ENCODE data around the gene TGM5. TPM values are rescaled to one million over a fixed set of nuclear protein-coding genes. Genes with fewer than 3 reads are reported as not detected.

The TGM5 gene
- total RNA-seq, 1 experiment from 2014 or later, result not detected

DNA sequence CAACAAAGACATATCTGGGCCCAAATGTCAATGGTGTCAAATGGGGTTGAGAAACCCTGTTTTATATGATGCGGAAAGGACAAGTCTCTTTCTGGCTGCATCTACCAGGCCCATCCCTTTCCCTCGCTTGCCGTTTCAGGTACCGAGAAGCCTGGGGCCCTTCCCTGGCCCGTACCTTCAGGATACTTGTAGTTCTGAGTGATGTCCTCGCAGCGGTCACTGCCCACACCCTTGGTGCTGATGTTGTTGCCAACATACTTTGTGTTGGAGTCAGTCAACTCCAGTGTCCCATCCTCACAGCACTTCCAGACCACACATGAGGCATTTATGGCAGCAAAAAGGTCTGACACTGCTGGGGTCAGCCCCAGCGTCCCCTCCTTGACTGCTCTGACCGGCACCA lies 59.7 kb downstream of the TGM5 start (continued):
- TF ChIP-seq, protein P1, sequence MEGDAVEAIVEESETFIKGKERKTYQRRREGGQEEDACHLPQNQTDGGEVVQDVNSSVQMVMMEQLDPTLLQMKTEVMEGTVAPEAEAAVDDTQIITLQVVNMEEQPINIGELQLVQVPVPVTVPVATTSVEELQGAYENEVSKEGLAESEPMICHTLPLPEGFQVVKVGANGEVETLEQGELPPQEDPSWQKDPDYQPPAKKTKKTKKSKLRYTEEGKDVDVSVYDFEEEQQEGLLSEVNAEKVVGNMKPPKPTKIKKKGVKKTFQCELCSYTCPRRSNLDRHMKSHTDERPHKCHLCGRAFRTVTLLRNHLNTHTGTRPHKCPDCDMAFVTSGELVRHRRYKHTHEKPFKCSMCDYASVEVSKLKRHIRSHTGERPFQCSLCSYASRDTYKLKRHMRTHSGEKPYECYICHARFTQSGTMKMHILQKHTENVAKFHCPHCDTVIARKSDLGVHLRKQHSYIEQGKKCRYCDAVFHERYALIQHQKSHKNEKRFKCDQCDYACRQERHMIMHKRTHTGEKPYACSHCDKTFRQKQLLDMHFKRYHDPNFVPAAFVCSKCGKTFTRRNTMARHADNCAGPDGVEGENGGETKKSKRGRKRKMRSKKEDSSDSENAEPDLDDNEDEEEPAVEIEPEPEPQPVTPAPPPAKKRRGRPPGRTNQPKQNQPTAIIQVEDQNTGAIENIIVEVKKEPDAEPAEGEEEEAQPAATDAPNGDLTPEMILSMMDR (IDR thresholded peaks at IDR 0.05), result no peak
- TF ChIP-seq CREB1 (CRISPR knock-in tag; IDR thresholded peaks at IDR 0.05) (no peak), PRRX2 (CRISPR knock-in tag; IDR thresholded peaks at IDR 0.05) (no peak), AFF4 (CRISPR knock-in tag; IDR thresholded peaks at IDR 0.05; ENCODE audit: borderline replicate concordance) (no peak), SMAD4 (CRISPR knock-in tag; IDR thresholded peaks at IDR 0.05) (no peak), TP53 (CRISPR knock-in tag; IDR thresholded peaks at IDR 0.05) (no peak), ESRRA (CRISPR knock-in tag; IDR thresholded peaks at IDR 0.05; ENCODE audit: borderline replicate concordance) (no peak)

- Mint-ChIP-seq H3K27me3 (ENCODE audit: low read depth) (no peaks in the 10 kb centered on the region; the same call in 1 of the 2 replicates), H3K27ac (no peak overlapping the region), H3K36me3 (no peaks in the 10 kb centered on the region), H3K9me3 (no peaks in the 10 kb centered on the region), H3K4me3 (no peak overlapping the region), H3K4me1 (peaks cover 5% of the 10 kb centered on the region)
- POLR2A ChIA-PET, result no interaction called here
- CTCF ChIA-PET, result interaction anchor here (0.8 to 6.4 kb wide), 3 partner anchors 13 to 115 kb away, joined by 3 to 84 read pairs (median 4); no protein-coding TSS in a partner anchor
- DNase-seq (ENCODE audit: low spot score) (no peak), ATAC-seq (no peak)
- TF ChIP-seq NFE2L1 (CRISPR knock-in tag; IDR thresholded peaks at IDR 0.05) (no peak), ZBTB21 (CRISPR knock-in tag; IDR thresholded peaks at IDR 0.05; ENCODE audit: borderline replicate concordance) (no peak), AFF4 (CRISPR knock-in tag; IDR thresholded peaks at IDR 0.05; ENCODE audit: borderline replicate concordance) (no peak), SMAD3 (CRISPR knock-in tag; IDR thresholded peaks at IDR 0.05; ENCODE audit: borderline replicate concordance) (no peak), SOX15 (CRISPR knock-in tag; IDR thresholded peaks at IDR 0.05) (no peak), GRHL2 (CRISPR knock-in tag; IDR thresholded peaks at IDR 0.05; ENCODE audit: insufficient replicate concordance, severe bottlenecking) (no peak), PRRX2 (CRISPR knock-in tag; IDR thresholded peaks at IDR 0.05) (no peak), IRF2 (CRISPR knock-in tag; IDR thresholded peaks at IDR 0.05; ENCODE audit: borderline replicate concordance, low read depth) (no peak), PRDM15 (CRISPR knock-in tag; IDR thresholded peaks at IDR 0.05) (no peak)
- TF ChIP-seq, protein P2, sequence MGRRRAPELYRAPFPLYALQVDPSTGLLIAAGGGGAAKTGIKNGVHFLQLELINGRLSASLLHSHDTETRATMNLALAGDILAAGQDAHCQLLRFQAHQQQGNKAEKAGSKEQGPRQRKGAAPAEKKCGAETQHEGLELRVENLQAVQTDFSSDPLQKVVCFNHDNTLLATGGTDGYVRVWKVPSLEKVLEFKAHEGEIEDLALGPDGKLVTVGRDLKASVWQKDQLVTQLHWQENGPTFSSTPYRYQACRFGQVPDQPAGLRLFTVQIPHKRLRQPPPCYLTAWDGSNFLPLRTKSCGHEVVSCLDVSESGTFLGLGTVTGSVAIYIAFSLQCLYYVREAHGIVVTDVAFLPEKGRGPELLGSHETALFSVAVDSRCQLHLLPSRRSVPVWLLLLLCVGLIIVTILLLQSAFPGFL (CRISPR knock-in tag; IDR thresholded peaks at IDR 0.05; ENCODE audit: borderline replicate concordance), result no peak
- TF ChIP-seq, protein P3, sequence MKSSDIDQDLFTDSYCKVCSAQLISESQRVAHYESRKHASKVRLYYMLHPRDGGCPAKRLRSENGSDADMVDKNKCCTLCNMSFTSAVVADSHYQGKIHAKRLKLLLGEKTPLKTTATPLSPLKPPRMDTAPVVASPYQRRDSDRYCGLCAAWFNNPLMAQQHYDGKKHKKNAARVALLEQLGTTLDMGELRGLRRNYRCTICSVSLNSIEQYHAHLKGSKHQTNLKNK (CRISPR knock-in tag; IDR thresholded peaks at IDR 0.05), result no peak
- TF ChIP-seq, protein P1 (IDR thresholded peaks at IDR 0.05), result no peak
- TF ChIP-seq, protein P4, sequence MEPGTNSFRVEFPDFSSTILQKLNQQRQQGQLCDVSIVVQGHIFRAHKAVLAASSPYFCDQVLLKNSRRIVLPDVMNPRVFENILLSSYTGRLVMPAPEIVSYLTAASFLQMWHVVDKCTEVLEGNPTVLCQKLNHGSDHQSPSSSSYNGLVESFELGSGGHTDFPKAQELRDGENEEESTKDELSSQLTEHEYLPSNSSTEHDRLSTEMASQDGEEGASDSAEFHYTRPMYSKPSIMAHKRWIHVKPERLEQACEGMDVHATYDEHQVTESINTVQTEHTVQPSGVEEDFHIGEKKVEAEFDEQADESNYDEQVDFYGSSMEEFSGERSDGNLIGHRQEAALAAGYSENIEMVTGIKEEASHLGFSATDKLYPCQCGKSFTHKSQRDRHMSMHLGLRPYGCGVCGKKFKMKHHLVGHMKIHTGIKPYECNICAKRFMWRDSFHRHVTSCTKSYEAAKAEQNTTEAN (CRISPR knock-in tag; IDR thresholded peaks at IDR 0.05), result no peak
Observed at GRCh38 chr15:43206054-43206453, 60.7 kb downstream of the TGM5 start.

All from WTC11 (cell line).